Skeletal muscle cell (primary cell): ENCODE measurements around the gene UBFD1.
"Not testable (repeated sequence)": the region's sequence is repeated elsewhere in the genome, so short reads cannot be mapped to it uniquely, and the experiment has no call there.

Experiments
- DNase-seq: peaks from one replicate; pipeline ENCODE4 v3.0.0-alpha.2; 2010; ENCODE audit warnings: low read depth
- H3K4me3 ChIP-seq: 2 replicates; pipeline ENCODE4 v1.5.1; 2011; ENCODE audit warnings: low read depth, mild to moderate bottlenecking, control low read depth, low read length, moderate library complexity

Gene UBFD1

DNA sequence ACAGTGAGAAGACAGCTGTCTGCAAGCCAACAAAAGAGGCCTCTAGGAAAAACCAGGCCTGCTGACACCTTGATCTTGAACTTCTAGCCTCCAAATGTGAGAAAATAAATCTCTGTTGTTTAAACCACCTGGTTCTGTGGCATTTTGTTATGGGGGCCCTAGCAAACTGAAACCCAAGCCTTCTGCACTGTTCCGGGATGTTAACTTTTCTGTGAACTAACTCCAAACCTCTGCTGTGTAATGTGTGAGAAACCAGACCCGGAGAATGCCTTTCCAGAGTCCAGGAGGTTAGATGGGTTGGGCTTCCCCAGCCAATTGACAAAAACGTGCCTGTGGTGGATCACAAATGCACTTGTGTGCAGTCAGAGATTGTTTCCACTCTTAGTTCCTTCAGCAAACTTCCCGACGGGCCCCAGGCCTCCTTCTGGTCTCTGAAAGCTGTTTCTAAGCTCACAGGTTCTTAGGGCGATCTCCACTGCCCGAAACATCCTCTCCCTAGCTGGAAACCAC, 33.6 kb upstream of the UBFD1 start:
- no peak overlapping the region for H3K4me3 ChIP-seq
- no peak for DNase-seq

- no peak for DNase-seq
These were observed 32.6 kb upstream of the UBFD1 start for GRCh38 chr16:23524886-23525285.

DNA sequence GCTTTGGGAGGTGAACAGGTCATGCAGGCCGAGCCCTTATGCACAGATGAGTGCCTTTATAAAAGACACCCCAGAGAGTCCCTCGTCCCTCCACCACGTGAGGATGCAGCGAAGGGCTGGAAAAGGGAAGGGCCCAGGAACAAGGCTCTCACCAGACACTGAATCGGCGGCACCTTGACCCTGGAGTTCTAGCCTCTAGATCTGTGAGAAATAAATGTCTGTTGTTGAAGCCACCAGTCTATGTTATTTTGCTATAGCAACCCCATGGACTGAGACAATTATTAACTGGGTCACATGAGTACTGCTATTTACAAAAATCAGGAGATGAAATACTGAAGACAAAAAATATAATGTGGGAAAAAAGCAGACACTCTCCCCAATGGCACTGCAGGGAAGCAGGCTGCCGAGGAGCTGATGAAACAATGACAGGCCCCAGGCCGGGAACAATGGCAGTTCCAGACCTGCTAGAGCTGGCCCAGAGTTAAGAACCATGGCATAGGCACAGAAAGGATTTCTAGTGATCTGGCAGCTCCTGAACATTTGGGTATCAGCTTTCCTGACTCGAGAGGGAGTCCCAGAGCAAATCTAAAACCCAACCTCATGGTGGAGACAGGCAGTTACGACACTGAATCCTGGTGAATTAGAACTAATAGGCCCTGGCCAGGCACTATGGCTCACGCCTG, 29.4 kb upstream of the UBFD1 start:
- DNase-seq: no peak
- H3K4me3 ChIP-seq: no peak overlapping the region

More at GRCh38 chr16:23524886-23525285, 32.6 kb upstream of the UBFD1 start:
- H3K4me3 ChIP-seq: no peak overlapping the region

DNA sequence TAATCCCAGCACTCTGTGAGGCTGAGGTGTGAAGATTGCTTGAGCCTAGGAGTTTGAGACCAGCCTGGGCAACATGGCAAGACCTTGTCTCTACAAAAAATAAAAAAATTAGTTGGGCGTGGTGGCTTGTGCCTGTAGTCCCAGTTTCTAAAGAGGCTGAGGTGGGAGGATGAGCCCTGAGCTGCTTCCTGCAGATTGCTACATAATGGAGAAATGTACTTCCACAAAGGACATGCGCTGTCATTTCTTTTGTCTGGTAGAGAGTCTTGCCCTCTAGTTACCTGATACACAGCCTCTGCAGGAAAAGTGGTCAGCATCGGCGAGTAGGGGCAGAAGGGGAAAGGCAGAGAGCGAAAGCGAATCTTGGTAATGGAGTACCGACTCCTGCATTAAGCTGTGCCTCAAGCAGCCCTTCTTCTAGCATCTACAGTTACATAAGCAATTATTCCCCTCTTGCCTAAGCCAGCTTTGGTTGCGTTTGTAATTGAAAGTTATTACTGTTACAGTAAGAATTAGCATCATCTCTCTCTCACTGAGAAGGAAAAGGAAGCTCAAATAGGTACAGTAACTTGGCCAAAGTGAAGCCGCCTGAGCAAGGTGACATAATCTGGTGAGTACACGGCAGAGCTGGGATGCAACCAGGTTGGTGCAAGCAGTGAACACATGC, 28.8 kb upstream of the UBFD1 start:
- DNase-seq: no peak
- H3K4me3 ChIP-seq: no peak overlapping the region

DNA sequence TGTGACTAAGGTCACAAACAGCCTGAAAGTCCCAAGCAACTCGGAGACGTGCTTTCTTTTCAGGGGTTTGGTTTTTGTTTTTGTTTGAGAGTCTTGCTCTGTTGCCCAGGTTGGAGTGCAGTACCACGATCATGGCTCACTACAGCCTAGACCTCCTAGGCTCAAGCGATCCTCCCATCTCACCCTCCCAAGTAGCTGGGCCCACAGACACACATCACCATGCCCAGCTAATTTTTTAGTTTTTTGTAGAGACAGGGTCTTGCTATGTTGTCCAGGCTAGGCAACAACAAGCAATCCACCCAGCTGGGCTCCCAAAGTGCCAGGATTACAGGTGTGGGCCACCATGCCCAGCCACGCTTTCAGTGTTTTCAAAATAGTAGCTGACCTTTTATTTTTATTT, 27.5 kb upstream of the UBFD1 start:
- DNase-seq: no peak
- H3K4me3 ChIP-seq: no peak overlapping the region

DNA sequence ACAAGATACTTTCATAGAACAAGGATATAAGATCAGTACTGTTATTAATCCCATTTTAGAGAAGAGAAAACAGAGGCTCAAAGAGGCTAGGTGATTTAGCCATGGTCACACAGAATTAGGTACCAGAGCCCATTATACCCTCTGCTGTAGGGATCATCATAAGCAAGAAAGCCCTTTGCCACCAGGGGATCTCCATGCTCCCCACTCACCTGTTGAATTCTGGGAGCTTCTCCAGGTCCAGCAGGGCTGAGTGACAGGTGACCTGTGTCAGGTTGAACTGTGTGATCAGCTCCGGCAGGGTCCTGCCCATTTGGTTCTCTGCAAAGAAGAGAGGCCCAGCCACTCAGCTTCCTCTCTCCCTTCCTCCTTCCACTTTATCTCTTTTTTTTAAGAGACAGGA, 25.1 kb upstream of the UBFD1 start:
- H3K4me3 ChIP-seq: no peak overlapping the region
- DNase-seq: no peak

GRCh38 chr16:23534868-23535860, 22.4 kb upstream of the UBFD1 start:
- DNase-seq: no peak
- H3K4me3 ChIP-seq: no peak overlapping the region

DNA sequence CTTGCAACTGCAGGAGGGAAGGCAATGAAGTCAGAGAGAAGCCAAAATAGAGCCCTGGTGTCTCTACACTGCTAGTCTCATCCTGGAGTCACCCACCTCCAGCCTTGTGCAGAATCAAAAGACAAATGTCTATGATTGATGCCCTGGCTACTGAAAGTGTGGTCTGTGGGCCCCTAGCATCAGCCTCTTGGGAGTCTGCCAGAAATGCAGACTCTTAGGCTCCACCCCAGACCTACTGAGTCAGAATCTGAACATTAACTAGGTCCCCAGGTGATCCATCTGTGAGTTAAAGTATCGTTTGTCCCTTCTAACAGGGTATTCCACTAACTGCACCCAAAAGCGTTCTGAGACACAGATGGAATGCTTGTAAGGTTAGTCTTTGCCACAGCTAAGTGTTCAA, 21.6 kb upstream of the UBFD1 start:
- no peak overlapping the region for H3K4me3 ChIP-seq
- no peak for DNase-seq

DNA sequence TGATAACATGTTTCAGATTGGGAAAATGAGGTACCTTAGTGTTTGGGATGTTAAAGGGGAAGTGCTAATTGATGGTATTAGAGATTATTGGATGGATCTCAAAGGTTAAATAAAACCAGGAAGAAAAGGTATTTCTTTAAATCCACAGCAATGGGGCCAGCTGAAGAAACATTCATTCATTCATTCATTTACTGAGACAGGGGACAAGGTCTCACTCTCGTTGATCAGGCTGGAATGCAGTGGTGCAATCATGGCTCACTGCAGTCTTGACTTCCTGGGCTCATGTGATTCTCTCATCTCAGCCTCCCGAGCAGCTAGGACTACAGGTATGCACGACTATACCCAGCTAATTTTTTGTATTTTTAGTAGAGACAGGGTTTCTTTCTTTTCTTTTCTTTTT, 20.1 kb upstream of the UBFD1 start:
- no peak overlapping the region for H3K4me3 ChIP-seq
- DNase-seq: no peak

DNA sequence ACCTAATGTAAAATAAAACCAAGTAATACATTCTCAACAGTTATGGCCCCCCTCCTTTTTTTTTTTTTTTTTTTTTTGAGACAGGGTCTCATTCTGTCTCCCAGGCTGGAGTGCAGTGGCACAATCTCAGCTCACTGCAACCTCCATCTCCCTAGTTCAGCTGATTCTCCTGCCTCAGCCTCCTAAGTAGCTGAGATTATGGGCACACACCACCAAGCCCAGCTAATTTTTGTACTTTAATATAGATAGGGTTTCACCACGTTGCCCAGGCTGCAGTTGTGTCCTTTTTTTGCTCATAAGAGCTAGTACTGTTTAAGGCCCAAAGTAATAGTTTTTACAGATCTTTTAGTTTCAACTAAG, 18.6 kb upstream of the UBFD1 start:
- H3K4me3 ChIP-seq: no peak overlapping the region
- DNase-seq: no peak

DNA sequence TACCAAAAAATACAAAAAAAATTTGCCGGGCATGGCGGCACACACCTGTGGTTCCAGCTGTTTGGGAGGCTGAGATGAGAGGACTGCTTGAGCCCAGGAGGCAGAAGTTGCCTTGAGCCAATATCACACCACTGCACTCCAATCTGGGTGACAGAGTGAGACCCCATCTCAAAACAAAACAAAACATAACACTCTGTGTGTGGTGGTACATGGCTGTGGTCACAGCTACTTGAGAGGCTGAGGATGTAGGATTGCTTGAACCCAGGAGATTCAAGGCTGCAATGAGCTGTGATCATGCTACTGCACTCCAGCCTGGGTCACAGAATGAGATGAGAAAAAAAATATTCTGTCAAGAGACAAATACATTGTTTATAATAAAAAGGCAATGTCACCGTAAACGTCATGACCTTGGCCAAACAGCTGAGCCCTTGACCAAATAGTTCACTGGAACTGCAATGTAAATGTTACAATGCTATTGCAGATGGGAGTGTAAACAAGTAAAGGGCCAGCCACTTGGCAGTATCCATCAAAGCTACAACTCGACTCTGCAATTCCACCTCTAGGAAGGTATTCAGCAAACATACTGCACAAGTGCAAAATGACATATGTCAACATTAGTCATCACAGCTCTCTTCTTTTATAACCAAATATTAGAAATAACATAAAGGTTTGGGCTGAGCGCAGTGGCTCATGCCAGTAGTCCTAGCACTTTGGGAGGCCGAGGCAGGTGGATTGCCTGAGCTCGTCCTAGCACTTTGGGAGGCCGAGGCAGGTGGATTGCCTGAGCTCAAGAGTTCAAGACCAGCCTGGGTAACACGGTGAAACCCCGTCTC, 17.3 kb upstream of the UBFD1 start:
- H3K4me3 ChIP-seq: no peak overlapping the region
- no peak for DNase-seq

DNA sequence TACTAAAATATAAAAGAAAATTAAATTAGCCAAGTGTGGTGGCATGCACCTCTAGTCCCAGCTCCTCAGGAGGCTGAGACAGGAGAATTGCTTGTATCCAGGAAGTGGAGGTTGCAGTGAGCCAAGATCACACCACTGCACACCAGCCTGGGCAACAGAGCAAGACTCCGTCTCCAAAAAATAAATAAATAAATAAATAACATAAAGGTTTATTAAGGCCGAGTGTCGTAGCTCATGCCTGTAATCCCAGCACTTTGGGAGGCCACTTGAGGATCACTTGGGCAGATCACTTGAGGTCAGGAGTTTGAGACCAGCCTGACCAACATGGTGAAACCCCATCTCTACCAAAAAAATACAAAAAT, 16.7 kb upstream of the UBFD1 start:
- not testable (repeated sequence) for DNase-seq, H3K4me3 ChIP-seq

- no peak for DNase-seq
- no peak overlapping the region for H3K4me3 ChIP-seq
These were observed 13.1 kb upstream of the UBFD1 start for GRCh38 chr16:23544436-23544835.

- DNase-seq: no peak
- no peak overlapping the region for H3K4me3 ChIP-seq
These were observed 7.6 kb upstream of the UBFD1 start for GRCh38 chr16:23549938-23550337.

GRCh38 chr16:23552161-23552560, 5.4 kb upstream of the UBFD1 start:
- no peak overlapping the region for H3K4me3 ChIP-seq
- DNase-seq: no peak

- no peak for DNase-seq
- H3K4me3 ChIP-seq: no peak overlapping the region
These were observed 3.0 kb upstream of the UBFD1 start for GRCh38 chr16:23554536-23554935.

GRCh38 chr16:23557779-23558702, 514 bp downstream of the UBFD1 start:
- no peak for DNase-seq

DNA sequence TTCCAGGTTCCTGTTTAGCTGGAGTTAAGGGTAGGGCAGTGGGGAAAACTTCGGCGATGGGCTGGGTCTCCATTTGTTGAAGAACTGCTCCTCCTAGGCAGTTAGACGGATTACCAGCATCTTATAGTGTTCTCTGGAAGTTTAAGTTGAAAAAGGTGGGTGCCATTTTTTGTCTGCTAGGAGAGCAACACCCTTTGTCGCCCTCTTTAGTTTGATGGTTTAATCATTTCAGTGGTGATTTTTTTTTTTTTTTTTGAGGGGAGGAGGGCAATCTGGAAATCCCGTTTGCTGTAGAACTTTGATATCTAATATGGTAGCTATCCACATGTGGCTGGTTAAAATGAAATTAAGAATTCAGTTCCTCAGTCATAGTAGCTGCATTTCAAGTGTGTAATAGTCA, 4.1 kb downstream of the UBFD1 start:
- no peak overlapping the region for H3K4me3 ChIP-seq
- no peak for DNase-seq

More at GRCh38 chr16:23557779-23558702, 514 bp downstream of the UBFD1 start:
- H3K4me3 ChIP-seq: peak overlapping the region; percentile 93
